Coronary artery (tissue), 2 donors: ENCODE results near the gene GRID1.

Experiments used
- DNase-seq: peaks from one replicate; pipeline ENCODE4 v3.0.0-alpha.2; 2017; ENCODE audit warnings: low spot score
- H3K27ac ChIP-seq, 2 donors: fragments of 200-600 bp; sonication (generic); one replicate each; pipeline ENCODE4 v1.5.1; 2016 to 2019
- H3K4me3 ChIP-seq: fragments of 200-600 bp; sonication (generic); 2 replicates; pipeline ENCODE4 v1.5.1; 2016; ENCODE audit warnings: mild to moderate bottlenecking, moderate library complexity
- CTCF ChIP-seq: fragments of 200-600 bp; sonication (generic); IDR thresholded peaks from one replicate; pipeline ENCODE4 v1.5.1; 2019; ENCODE audit warnings: antibody characterized with exemption

GRID1 gene

GRCh38 chr10:86218160-86218559, 148.4 kb downstream of the GRID1 start:
- TF ChIP-seq CTCF, result no peak
- Histone ChIP-seq H3K4me3 (no peak overlapping the region), H3K27ac (no peak overlapping the region)
- no peak for DNase-seq

- no peak overlapping the region for H3K27ac ChIP-seq
- no peak for DNase-seq
- no peak overlapping the region for H3K4me3 ChIP-seq
- no peak for TF ChIP-seq CTCF
These were observed 149.1 kb downstream of the GRID1 start for GRCh38 chr10:86217371-86218080.

GRCh38 chr10:86216886-86217285, 149.7 kb downstream of the GRID1 start:
- no peak for TF ChIP-seq CTCF
- no peak overlapping the region for H3K4me3 ChIP-seq
- DNase-seq, result no peak
- no peak overlapping the region for H3K27ac ChIP-seq

GRCh38 chr10:86215712-86216111, 150.9 kb downstream of the GRID1 start:
- H3K27ac ChIP-seq, result no peak overlapping the region
- no peak for TF ChIP-seq CTCF
- DNase-seq, result no peak

GRCh38 chr10:86215046-86215445, 151.5 kb downstream of the GRID1 start:
- Histone ChIP-seq H3K4me3 (no peak overlapping the region), H3K27ac (no peak overlapping the region)
- no peak for TF ChIP-seq CTCF
- DNase-seq, result no peak

More at GRCh38 chr10:86215712-86216111, 150.9 kb downstream of the GRID1 start:
- no peak overlapping the region for H3K4me3 ChIP-seq

- no peak for DNase-seq
- H3K27ac ChIP-seq, result no peak overlapping the region
- no peak overlapping the region for H3K4me3 ChIP-seq
- no peak for TF ChIP-seq CTCF
These were observed 153.4 kb downstream of the GRID1 start for GRCh38 chr10:86213148-86213547.

GRCh38 chr10:86212391-86212700, 154.2 kb downstream of the GRID1 start:
- DNase-seq, result no peak
- no peak for TF ChIP-seq CTCF
- Histone ChIP-seq H3K4me3 (no peak overlapping the region), H3K27ac (no peak overlapping the region)
